Measurements from ENCODE around the gene LAPTM5. TPM values are rescaled to one million over a fixed set of nuclear protein-coding genes. Genes with fewer than 3 reads are reported as not detected.
A peak's percentile ranks its signal among the peaks of the same experiment; 100 is the strongest.

Gene LAPTM5
- total and polyA plus RNA-seq, 2 of the 13 experiments (the other 11 are each of a cell fraction or from before 2014, with no cell fraction given) = 0.41 to 0.86 TPM

GRCh38 chr1:30710407-30710806 is 47.2 kb downstream of the LAPTM5 start (continued):
- TF ChIP-seq, protein P1, sequence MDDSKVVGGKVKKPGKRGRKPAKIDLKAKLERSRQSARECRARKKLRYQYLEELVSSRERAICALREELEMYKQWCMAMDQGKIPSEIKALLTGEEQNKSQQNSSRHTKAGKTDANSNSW (CRISPR knock-in tag; IDR thresholded peaks at IDR 0.05; ENCODE audit: borderline replicate concordance) = no peak
- no peak for TF ChIP-seq ARID2 (CRISPR knock-in tag; IDR thresholded peaks at IDR 0.05; ENCODE audit: borderline replicate concordance)
- TF ChIP-seq ZNF543 (CRISPR knock-in tag; IDR thresholded peaks at IDR 0.05) = no peak

- BruUV-seq (replicated peaks) = no TSS peak
- intact Hi-C loops (cut with micrococcal nuclease; ENCODE audit: unreplicated experiment) (loop anchor here (5.0 to 10.0 kb wide), 2 partner anchors 916 to 1474 kb away; partner anchors contain the start of genes MECR and PTPRU), in situ Hi-C loops (cut with HindIII; ENCODE audit: extremely low pct_ligation_motif_present, low pct_unique_long_range_greater_than_20kb) (loop anchor here (10.0 kb wide), 2 partner anchors 304 to 914 kb away; no protein-coding TSS in a partner anchor)
- no peak for DNase-seq (ENCODE audit: low spot score)
- FAIRE-seq = no peak
- peaks cover 1 to 15% of the 10 kb centered on the region in 2 experiments; a peak in 2 of 5 replicates for H3K27me3 ChIP-seq (ENCODE audit: control insufficient read depth in 1 of 2, insufficient read depth in 2 of 2, low read length in 2 of 2)
- no peaks in the 10 kb centered on the region for H4K20me1 ChIP-seq (ENCODE audit: insufficient read depth, low read length)
- no peaks in the 10 kb centered on the region for H3K9me3 ChIP-seq (ENCODE audit: low read length)
- H3K9ac ChIP-seq (ENCODE audit: insufficient read depth, low read depth, low read length) = no peak overlapping the region
- no peaks in the 10 kb centered on the region for H3K36me3 ChIP-seq (replicated peaks in 1 of 2; ENCODE audit: control insufficient read depth in 1 of 2, insufficient read depth in 2 of 2, low read length in 2 of 2)
- H3K4me2 ChIP-seq (ENCODE audit: low read depth, low read length) = no peak overlapping the region
- H3K27ac ChIP-seq (ENCODE audit: extremely low read length, insufficient read depth, low read length) = no peak overlapping the region
- 42% methylated on average over 5 of the region's 8 CpGs for WGBS (ENCODE audit: low lambda C conversion rate)
- no peak for ATAC-seq
- ChIA-PET POLR2A (no interaction called here), CTCF (ENCODE audit: low intra/inter-chr PET ratio, low total read pairs) (interaction anchor here (1.4 kb wide), 1 partner anchor 1329 kb away, joined by 6 read pairs; no protein-coding TSS in a partner anchor)
- TF ChIP-seq MAFK (conservative IDR thresholded peaks at IDR 0.05 in 1 of 2, IDR thresholded peaks at IDR 0.05 in 1 of 2; ENCODE audit: low read length in 2 of 2) (peak; percentile 23 to 36; a peak in 2 of 4 replicates), ZNF841 (CRISPR knock-in tag; IDR thresholded peaks at IDR 0.05; ENCODE audit: borderline replicate concordance) (no peak), ZNF629 (CRISPR knock-in tag; conservative IDR thresholded peaks at IDR 0.05) (peak; percentile 76)
- H3K4me3 ChIP-seq (replicated peaks in 1 of 3; ENCODE audit: insufficient read depth in 1 of 3, low read depth in 2 of 3, low read length in 3 of 3) = no peak overlapping the region
- H3K79me2 ChIP-seq (ENCODE audit: insufficient read depth, low read length) = no peaks in the 10 kb centered on the region
- no peaks in the 10 kb centered on the region for H3K4me1 ChIP-seq (ENCODE audit: insufficient read depth, low read length)
- H2AFZ ChIP-seq (ENCODE audit: low read length) = no peak overlapping the region
These were observed 49.2 kb downstream of the LAPTM5 start for GRCh38 chr1:30708361-30708728.

All from HepG2 (cell line).